Immature natural killer cell (primary cell): ENCODE data around the gene ZSCAN20. TPM values are rescaled to one million over a fixed set of nuclear protein-coding genes. Genes with fewer than 3 reads are reported as not detected.

Experiments
- DNase-seq, 3 donors: peaks; one replicate each; pipeline ENCODE4 v3.0.0; 2022; ENCODE audit warnings: mixed read lengths in 1 of 3
- H3K27ac Mint-ChIP-seq, 6 donors: one replicate each; pipeline ENCODE4 v1.8.0; 2020; ENCODE audit warnings: mixed read lengths in 6 of 6, mild to moderate bottlenecking in 5 of 6, inconsistent platforms in 4 of 6, moderate library complexity in 3 of 6
- H3K27me3 Mint-ChIP-seq, 3 donors: one replicate each; pipeline ENCODE4 v1.8.0; 2020 to 2021; ENCODE audit warnings: low read depth in 3 of 3, mild to moderate bottlenecking in 3 of 3, mixed read lengths in 3 of 3, moderate library complexity in 3 of 3, inconsistent platforms in 1 of 3
- H3K36me3 Mint-ChIP-seq, 3 donors: one replicate each; pipeline ENCODE4 v1.8.0; 2020; ENCODE audit warnings: mixed read lengths in 3 of 3, inconsistent platforms in 2 of 3, mild to moderate bottlenecking in 2 of 3
- H3K4me1 Mint-ChIP-seq, 2 donors: one replicate each; pipeline ENCODE4 v1.8.0; 2020; ENCODE audit warnings: inconsistent platforms in 2 of 2, mild to moderate bottlenecking in 2 of 2, mixed read lengths in 2 of 2, moderate library complexity in 1 of 2
- H3K4me3 Mint-ChIP-seq, 5 donors: one replicate each; pipeline ENCODE4 v1.8.0; 2020; ENCODE audit warnings: mild to moderate bottlenecking in 5 of 5, mixed read lengths in 5 of 5, inconsistent platforms in 3 of 5, moderate library complexity in 3 of 5
- H3K9me3 Mint-ChIP-seq, 6 donors: one replicate each; pipeline ENCODE4 v1.8.0; 2020; ENCODE audit warnings: mild to moderate bottlenecking in 6 of 6, mixed read lengths in 6 of 6, inconsistent platforms in 4 of 6, moderate library complexity in 3 of 6
- polyA plus RNA-seq, 3 donors: library from polyadenylated mRNA; unstranded; fragments of 300-500 nt; fragmentation: Illumina TruSeq; gene quantifications; one replicate each; pipeline ENCODE4 v1.2.3, GENCODE V29; 2021

Gene ZSCAN20
- polyA plus RNA-seq = under 1 TPM in 2 of 3 donors, not detected in 1; 0.33 to 0.68 TPM

DNA sequence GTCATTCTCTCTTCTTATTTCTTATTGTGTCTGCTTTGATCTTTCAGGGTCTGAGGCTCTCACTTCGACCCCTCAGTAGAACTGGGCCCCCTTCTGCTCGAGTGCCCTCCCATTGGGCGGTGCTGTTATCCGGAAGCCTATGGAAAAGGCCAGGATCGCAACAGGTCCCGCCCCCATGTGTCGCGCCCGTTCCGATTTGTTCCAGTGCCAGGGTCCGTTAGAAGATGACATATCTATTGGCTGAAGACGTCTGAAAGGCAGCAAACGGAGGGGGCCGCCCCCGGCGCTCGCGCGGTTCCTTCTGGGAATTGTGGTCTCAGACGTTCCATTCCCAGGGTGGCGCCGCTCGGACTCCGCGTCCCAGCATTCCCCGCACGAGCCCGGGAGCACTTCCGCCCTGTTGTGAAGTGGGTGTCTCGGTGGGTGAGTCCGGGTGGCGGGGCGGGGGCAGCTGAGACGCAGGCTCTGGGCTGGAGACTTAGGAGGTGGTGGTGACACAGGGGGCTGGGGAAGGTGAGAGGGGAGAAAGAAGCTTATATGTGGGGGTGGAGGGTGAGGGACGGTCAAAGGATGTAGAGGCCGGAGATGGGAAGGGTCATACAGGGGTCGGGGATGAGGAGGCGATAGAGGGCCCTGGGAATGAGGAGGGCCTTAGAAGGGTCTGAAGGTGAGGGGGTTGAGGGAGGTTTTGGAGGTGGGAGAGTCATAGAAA is at the start of gene ZSCAN20:
ZSCAN20 (plus strand) TSS at position 377 of the 712 bp plus-strand sequence. CDS start 6,644 bp downstream, outside the sequence.
- H3K4me1 Mint-ChIP-seq = peaks cover 22 to 31% of the 10 kb centered on the region in 2 donors
- peaks cover 0 to 2% (median 2%) of the 10 kb centered on the region in 3 donors for H3K27me3 Mint-ChIP-seq
- peak within 1 kb of the TSS; percentile 88 to 97 (median 95) for H3K4me3 Mint-ChIP-seq
- DNase-seq = peak; percentile 77 to 81 (median 78)
- no peaks in the 10 kb centered on the region for H3K36me3 Mint-ChIP-seq
- no peaks in the 10 kb centered on the region for H3K9me3 Mint-ChIP-seq
- H3K27ac Mint-ChIP-seq = peak within 1 kb of the TSS; percentile 22 to 91 (median 78)

DNA sequence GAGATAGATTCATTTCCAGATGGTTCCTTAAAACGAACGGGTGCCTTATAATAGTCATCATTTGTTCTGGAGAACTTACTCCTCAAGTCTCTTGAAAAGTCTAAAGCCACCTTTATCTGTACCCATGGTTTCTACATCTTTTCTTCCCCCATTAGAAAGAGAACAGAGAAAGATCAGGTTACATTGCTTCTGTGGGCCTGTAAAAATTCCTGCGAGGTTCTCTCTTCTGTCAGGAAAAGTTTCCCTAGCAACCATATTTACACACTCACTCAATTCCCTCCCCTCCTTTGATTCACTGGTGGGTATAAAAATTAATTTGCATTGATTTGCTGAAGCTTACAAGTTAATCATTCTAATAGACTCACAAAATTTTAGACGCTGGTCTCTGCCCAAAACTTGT is 48.2 kb upstream of the ZSCAN20 start:
- H3K4me1 Mint-ChIP-seq = no peaks in the 10 kb centered on the region

DNA sequence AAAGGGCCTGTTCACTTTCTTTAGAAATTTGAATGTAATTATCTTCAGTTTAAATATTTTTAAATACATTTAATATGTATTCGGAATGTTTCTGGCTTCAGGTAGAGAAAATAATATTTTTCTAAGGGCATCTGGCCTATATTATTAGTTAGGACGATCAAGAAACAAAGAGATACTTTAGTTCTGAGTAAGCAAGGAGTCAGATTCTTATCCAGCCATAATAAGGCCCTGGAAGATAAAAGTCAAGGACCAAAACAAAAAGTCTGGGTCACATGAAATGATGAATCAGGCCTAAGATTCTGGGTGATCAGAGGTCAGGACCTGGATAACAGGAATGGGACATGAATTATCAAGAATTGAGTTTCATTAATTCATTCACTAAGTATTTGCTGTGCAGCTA is 47.8 kb upstream of the ZSCAN20 start:
- no peaks in the 10 kb centered on the region for H3K36me3 Mint-ChIP-seq
- H3K27me3 Mint-ChIP-seq = peaks cover 0 to 15% (median 2%) of the 10 kb centered on the region in 3 donors
- no peak for DNase-seq
- peaks cover 0 to 2% (median 0%) of the 10 kb centered on the region in 6 donors for H3K9me3 Mint-ChIP-seq
- H3K4me1 Mint-ChIP-seq = no peaks in the 10 kb centered on the region
- H3K27ac Mint-ChIP-seq = no peak overlapping the region
- no peak overlapping the region for H3K4me3 Mint-ChIP-seq

More for the DNA sequence above, 48.2 kb upstream of the ZSCAN20 start:
- H3K9me3 Mint-ChIP-seq = peaks cover 0 to 2% (median 0%) of the 10 kb centered on the region in 6 donors
- H3K4me3 Mint-ChIP-seq = no peak overlapping the region
- no peak overlapping the region for H3K27ac Mint-ChIP-seq
- H3K36me3 Mint-ChIP-seq = no peaks in the 10 kb centered on the region
- peaks cover 0 to 15% (median 2%) of the 10 kb centered on the region in 3 donors for H3K27me3 Mint-ChIP-seq
- DNase-seq = no peak

DNA sequence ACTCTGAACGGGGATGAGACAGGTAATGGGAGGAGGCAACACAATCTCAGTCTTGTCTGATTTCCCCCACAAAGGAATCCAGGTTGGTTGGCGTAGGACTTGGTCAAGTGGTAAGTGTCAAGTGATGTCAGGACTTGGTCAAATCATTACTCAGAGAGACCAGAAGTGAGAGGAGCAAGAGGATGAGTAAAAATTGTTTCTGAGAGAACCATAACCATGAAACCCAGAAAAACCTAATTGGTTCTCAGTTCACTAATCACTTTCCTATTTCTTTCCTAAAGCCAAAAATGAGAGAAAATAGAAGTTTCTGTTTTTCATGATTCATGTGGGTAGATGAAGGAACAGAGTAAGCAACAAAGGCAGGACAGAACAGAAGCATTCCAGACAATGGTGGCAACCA is 46.5 kb upstream of the ZSCAN20 start:
- H3K27ac Mint-ChIP-seq = no peak overlapping the region
- H3K4me3 Mint-ChIP-seq = no peak overlapping the region
- H3K9me3 Mint-ChIP-seq = no peaks in the 10 kb centered on the region
- H3K36me3 Mint-ChIP-seq = no peaks in the 10 kb centered on the region
- peaks cover 0 to 13% (median 0%) of the 10 kb centered on the region in 3 donors for H3K27me3 Mint-ChIP-seq
- no peaks in the 10 kb centered on the region for H3K4me1 Mint-ChIP-seq
- no peak for DNase-seq

DNA sequence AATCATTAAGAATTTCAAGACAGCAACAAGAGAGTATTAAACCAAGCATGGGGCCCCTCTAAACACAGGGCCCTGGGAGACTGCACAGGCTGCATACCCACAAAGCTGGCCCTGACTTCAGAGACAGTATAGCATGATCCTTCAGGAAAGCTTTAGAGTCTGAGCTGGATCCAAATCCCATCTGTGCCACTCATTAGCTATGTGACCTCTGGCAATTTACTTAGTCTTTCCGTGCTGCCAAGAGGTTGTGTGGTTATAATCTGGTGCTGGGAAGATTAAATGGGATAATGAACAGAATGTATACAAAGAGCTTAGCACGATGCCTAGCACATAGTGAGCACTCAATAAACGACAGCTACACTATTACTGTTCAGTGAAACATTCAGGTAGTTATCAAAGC is 45.5 kb upstream of the ZSCAN20 start:
- H3K4me3 Mint-ChIP-seq = no peak overlapping the region
- no peak overlapping the region for H3K27ac Mint-ChIP-seq
- H3K27me3 Mint-ChIP-seq = peaks cover 0 to 10% (median 0%) of the 10 kb centered on the region in 3 donors
- no peak for DNase-seq
- H3K36me3 Mint-ChIP-seq = no peaks in the 10 kb centered on the region
- H3K9me3 Mint-ChIP-seq = no peaks in the 10 kb centered on the region
- H3K4me1 Mint-ChIP-seq = peaks cover 0 to 2% of the 10 kb centered on the region in 2 donors

DNA sequence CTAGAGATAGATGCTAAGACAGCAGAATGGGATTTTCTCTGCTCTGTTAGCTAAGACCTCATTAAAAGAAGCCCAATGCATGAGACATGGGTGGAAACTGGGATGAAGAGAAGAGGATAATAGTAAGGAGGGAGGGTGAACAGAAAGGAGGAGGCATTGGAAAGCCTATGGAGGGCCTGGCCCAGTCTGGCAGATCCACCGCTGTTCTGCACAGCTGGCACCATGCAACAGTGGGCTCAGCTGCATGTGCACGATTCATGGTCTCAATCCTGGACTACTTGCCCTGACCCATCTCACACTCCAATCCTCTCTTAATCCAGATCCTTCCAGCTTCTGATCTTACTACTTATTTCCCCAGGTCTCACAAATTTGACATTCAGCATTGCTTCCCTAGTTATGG is 43.8 kb upstream of the ZSCAN20 start:
- no peak overlapping the region for H3K27ac Mint-ChIP-seq
- no peak overlapping the region for H3K4me3 Mint-ChIP-seq
- H3K4me1 Mint-ChIP-seq = peaks cover 0 to 2% of the 10 kb centered on the region in 2 donors
- peaks cover 0 to 10% (median 0%) of the 10 kb centered on the region in 3 donors for H3K27me3 Mint-ChIP-seq
- no peak for DNase-seq
- H3K9me3 Mint-ChIP-seq = no peaks in the 10 kb centered on the region
- H3K36me3 Mint-ChIP-seq = no peaks in the 10 kb centered on the region

DNA sequence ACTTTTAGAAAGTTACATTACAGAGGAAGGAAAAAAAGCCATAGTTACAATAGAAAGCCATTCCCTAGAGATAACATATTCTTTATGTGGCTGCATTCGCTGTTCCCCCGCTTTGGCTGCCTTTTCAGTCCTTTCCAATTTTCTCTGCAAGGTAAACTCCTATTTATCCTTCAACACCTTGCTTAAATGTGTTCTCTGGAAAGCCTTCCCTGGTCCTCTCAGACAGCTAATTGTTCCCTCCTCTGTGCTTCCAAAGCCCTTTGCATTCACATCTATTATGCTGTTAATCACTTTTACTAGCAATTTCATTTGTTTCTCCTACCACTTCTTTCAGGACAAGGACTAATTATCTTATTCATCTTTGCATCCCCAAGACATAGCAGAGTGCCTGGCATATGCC is 43.1 kb upstream of the ZSCAN20 start:
- Mint-ChIP-seq H3K27me3 (peaks cover 0 to 8% (median 3%) of the 10 kb centered on the region in 3 donors), H3K36me3 (no peaks in the 10 kb centered on the region), H3K27ac (no peak overlapping the region), H3K4me3 (no peak overlapping the region), H3K4me1 (peaks cover 0 to 2% of the 10 kb centered on the region in 2 donors), H3K9me3 (no peaks in the 10 kb centered on the region)
- no peak for DNase-seq

DNA sequence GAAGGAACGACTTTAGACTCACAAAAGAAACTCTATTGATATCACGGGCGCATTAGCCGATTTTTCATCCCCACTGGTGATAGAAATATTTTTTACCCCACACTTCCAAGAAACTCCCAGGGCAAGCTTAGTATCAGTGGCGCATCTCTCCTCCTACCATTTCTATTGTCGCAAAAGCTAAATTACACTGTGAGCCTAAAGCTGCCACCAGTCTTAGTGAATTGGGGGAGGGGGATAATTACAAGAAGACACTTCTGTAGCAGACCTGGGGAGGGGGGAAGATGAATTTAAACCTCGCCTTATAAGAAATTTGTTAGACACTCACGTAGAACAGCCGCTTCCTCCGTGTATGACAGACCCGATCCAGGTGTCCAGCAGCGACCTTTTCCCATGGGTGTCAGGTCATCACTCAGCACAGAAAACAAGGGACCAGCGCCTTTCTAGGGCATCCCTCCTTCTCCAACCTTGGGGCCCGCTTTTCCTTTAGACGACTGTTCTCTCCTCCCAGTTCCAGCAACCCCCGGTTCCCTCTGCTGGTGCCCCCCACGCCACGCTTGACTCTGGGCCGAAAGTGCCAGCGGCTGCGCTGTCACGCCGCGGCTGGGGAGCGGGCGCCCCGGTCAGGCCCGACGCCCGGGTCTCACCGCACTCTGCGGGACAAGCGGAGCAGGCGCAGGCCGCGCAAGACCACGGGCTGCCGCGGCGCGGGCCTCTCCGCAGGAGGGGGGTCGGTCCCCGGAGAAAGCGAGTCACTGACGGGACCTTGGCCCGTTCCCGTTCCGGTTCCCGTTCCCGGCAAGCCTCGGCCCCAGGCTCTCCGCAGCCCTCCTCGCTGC is 42.4 kb upstream of the ZSCAN20 start:
- H3K4me3 Mint-ChIP-seq = no peak overlapping the region

DNA sequence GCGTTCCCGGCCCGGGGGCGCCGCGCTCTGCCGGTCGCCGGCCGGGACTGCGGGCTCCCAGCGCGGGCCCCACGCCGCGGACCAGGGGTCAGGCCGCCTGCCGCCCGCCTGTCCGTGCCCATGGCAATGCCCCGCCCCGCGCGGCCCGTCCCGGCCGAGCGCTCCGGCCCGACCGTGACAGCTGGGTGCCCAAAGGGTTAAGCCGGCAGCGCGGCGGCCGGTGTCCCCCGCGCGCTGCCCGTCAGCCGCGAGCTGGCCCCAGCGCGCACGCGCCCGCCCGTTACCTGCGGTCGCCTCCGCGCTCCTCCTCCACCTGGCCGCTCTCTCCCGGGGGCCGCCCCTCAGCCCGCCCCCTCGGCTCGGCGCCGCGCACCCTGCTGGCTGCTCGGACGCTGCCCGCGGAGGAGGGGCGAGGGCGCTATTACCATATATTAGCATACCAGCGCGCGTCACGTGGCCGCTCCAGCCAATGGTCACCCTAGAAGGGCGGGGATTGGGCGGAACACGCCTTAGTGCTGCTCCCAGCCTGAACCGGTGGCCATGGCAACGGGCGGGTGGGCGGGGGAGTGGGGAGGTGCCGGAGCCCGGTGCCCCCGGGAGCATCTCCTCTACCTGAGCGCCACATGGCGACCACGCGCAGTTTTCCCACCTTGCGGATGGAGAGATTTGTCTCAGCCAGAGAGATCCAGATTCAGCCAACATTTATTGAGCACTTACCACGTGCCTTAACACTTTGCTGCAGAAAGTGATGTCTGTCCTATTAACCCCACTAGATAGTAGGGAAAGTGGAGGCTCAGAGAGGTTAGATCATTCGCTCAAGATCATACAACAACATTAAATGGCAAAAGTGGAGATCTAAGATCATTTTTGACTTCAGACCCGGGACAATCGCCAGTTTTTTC is 41.5 kb upstream of the ZSCAN20 start, which contains the start of gene PHC2:
PHC2 (minus strand) TSS at position 404 of the 902 bp plus-strand sequence. CDS start 55,556 bp downstream, outside the sequence.
- peak; percentile 91 to 95 (median 91) for DNase-seq
- H3K4me1 Mint-ChIP-seq = peaks cover 0 to 2% of the 10 kb centered on the region in 2 donors
- H3K36me3 Mint-ChIP-seq = no peaks in the 10 kb centered on the region
- H3K27me3 Mint-ChIP-seq = peaks cover 0 to 8% (median 3%) of the 10 kb centered on the region in 3 donors
- no peaks in the 10 kb centered on the region for H3K9me3 Mint-ChIP-seq
- H3K27ac Mint-ChIP-seq = peak within 1 kb of the TSS in 5 of 6 donors; percentile 8 to 79 (median 41)
- peak within 1 kb of the TSS; percentile 58 to 76 (median 64) for H3K4me3 Mint-ChIP-seq

More for the DNA sequence above, 42.4 kb upstream of the ZSCAN20 start:
- Mint-ChIP-seq H3K9me3 (no peaks in the 10 kb centered on the region), H3K27me3 (peaks cover 0 to 7% (median 3%) of the 10 kb centered on the region in 3 donors), H3K4me1 (peaks cover 0 to 2% of the 10 kb centered on the region in 2 donors), H3K27ac (no peak overlapping the region), H3K36me3 (no peaks in the 10 kb centered on the region)
- DNase-seq = peak in 2 of 3 donors; percentile 14 to 47

DNA sequence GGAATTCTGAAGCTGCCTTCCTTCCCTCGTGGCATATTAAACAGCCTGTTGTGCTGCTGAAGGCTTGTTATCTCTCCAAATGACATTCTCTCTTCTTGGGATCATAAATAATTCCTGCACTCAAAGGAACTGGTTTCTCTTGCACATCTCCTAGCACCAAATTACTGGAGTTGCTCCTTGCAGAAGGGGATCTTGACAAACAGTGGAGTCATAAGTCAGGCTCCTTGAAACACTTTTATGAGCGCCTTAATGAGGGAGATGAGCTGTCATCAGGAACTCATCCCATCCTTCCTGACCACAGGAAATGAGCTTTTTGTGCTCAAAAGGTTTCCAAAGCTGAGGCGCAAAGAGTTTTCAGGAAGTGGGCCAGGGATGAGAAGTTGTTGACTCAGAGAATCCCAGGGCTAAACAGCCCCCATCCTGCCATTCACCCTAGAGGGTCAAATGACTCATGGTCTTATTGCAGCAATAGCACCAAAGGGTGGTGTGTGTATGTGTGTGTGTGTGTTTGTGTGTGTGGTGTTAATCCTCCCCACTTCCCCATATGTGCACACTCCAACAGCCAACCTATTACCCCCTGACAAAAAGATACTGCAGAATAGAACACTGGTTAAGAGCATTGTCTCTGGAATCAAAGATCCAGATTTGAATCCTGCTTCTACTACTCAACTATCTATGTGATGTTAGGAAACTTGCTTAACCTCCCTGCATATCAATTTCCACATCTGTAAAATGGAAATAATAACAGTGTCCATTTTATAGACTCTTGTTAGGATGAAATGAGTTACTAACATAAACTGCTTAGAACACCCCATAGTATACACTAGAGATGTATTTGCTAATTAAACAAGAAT is 38.7 kb upstream of the ZSCAN20 start:
- Mint-ChIP-seq H3K27ac (no peak overlapping the region), H3K4me3 (no peak overlapping the region), H3K9me3 (no peaks in the 10 kb centered on the region), H3K27me3 (peaks cover 0 to 5% (median 3%) of the 10 kb centered on the region in 3 donors), H3K4me1 (peaks cover 0 to 2% of the 10 kb centered on the region in 2 donors), H3K36me3 (no peaks in the 10 kb centered on the region)
- DNase-seq = no peak

DNA sequence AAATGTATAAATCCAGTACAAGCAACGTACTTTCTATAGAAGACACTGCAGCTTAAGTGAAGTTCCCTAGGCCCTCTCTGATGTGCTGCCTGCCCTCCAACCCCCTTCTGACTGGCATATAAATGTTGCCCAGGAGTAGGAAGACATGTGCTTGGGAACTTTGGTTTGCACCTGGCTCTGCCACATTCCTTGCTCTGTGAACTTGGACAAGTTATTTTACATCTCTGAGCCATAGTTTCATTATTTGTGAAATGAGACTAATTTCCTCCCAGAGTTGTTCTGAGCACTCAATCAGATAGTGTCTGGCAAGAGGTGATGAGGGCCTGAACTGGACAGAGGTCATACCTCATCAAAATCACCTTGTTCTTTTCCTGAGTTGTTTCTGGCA is 38.1 kb upstream of the ZSCAN20 start:
- Mint-ChIP-seq H3K4me1 (peaks cover 0 to 2% of the 10 kb centered on the region in 2 donors), H3K27me3 (peaks cover 0 to 7% (median 3%) of the 10 kb centered on the region in 3 donors), H3K9me3 (no peaks in the 10 kb centered on the region), H3K4me3 (no peak overlapping the region), H3K27ac (no peak overlapping the region), H3K36me3 (no peaks in the 10 kb centered on the region)
- no peak for DNase-seq

DNA sequence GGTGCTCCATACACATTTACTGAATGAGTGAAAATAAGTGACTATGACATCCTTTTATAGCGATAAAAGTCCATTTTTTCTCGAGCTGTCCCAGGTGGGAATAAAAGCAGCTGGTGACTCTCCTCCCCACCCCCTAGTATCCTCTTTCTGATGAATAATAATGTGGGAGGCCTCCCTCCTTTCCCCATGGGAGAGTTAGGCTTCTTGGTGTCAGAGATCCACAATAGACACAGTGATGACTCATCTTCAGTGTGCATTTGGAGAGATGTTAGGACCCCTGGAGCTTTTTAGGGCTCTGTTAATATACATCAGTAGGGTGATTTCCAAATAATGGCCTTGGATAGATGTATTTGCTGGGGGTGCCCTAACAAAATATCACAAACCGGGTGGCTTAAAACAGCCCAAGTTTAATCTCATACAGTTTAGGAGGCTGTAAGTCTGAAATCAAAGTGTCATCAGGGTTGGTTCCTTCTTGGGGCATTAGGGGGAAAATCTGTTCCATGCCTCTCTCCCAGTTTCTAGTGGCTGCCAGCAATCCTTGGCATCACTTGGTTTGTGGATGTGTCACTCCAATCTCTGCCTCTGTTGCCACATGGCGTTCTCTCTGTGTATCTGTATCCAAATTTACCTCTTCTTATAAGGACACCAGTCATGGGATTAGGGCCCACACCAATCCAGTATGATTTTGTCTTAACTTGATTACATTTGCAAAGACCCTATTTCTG is 37.2 kb upstream of the ZSCAN20 start:
- Mint-ChIP-seq H3K36me3 (no peaks in the 10 kb centered on the region), H3K4me3 (no peak overlapping the region), H3K27me3 (peaks cover 2 to 7% (median 3%) of the 10 kb centered on the region in 3 donors), H3K9me3 (no peaks in the 10 kb centered on the region), H3K27ac (no peak overlapping the region), H3K4me1 (peaks cover 0 to 2% of the 10 kb centered on the region in 2 donors)
- DNase-seq = no peak
